Measurements from ENCODE around the gene WASF2. TPM values are rescaled to one million over a fixed set of nuclear protein-coding genes. Genes with fewer than 3 reads are reported as not detected.

Gene WASF2
- total RNA-seq, 4 donors from 2014 or later, result 53.8 to 76.6 (median 70.3) TPM

- no peak overlapping the region for H3K4me3 ChIP-seq (ENCODE audit: low read depth, poor library complexity, severe bottlenecking)
- DNase-seq (ENCODE audit: low spot score in 2 of 2), result no peak
- no peak for TF ChIP-seq POLR2A (IDR thresholded peaks at IDR 0.05)
- TF ChIP-seq CTCF (IDR thresholded peaks at IDR 0.05), result no peak
- intact Hi-C loops (cut with DNase I; ENCODE audit: low total_unique reads), result no loop called here
- 79 to 80% methylated on average over 7 of the region's 7 CpGs for WGBS, 2 donors
Observed at GRCh38 chr1:27518808-27519207, 28.8 kb upstream of the WASF2 start.

- intact Hi-C loops (cut with DNase I; ENCODE audit: low total_unique reads), result no loop called here
- no peak for TF ChIP-seq CTCF (IDR thresholded peaks at IDR 0.05)
- no peak for TF ChIP-seq POLR2A (IDR thresholded peaks at IDR 0.05)
- no peak for DNase-seq (ENCODE audit: low spot score in 2 of 2)
- no peak overlapping the region for H3K4me3 ChIP-seq (ENCODE audit: low read depth, poor library complexity, severe bottlenecking)
- WGBS, 2 donors, result 48 to 58% methylated on average over 21 of the region's 21 CpGs
Observed at GRCh38 chr1:27517907-27518718, 28.1 kb upstream of the WASF2 start.

GRCh38 chr1:27517301-27517700 lies 27.3 kb upstream of the WASF2 start:
- TF ChIP-seq CTCF (IDR thresholded peaks at IDR 0.05), result no peak
- no peak for TF ChIP-seq POLR2A (IDR thresholded peaks at IDR 0.05)
- DNase-seq (ENCODE audit: low spot score in 2 of 2), result no peak
- H3K4me3 ChIP-seq (ENCODE audit: low read depth, poor library complexity, severe bottlenecking), result no peak overlapping the region
- 39 to 45% methylated on average over 2 of the region's 2 CpGs for WGBS, 2 donors
- intact Hi-C loops (cut with DNase I; ENCODE audit: low total_unique reads), result no loop called here

DNA sequence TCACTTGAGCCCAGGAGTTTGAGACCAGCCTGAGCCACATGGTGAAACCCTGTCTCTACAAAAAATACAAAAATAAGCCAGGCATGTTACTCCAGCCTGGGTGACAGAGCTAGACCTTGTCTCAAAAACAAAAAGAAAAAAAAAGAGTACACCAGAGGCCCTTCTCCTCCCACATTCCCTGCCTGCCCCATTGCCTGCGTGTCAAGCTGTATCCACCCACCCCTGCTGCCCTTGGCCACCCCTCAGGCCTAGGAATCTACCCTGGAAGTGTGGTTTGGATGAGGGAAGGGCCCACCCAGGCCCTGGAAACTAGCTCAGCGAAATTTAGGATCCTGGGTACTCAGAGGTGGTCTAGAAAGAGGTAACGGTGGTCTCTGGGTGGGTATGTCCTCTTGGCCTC lies 25.7 kb upstream of the WASF2 start:
- no peak for DNase-seq (ENCODE audit: low spot score in 2 of 2)
- TF ChIP-seq POLR2A (IDR thresholded peaks at IDR 0.05), result no peak
- TF ChIP-seq CTCF (IDR thresholded peaks at IDR 0.05), result no peak
- no peak overlapping the region for H3K4me3 ChIP-seq (ENCODE audit: low read depth, poor library complexity, severe bottlenecking)
- 61 to 68% methylated on average over 3 of the region's 3 CpGs for WGBS, 2 donors
- intact Hi-C loops (cut with DNase I; ENCODE audit: low total_unique reads), result no loop called here

GRCh38 chr1:27513958-27514357 lies 24.0 kb upstream of the WASF2 start:
- no peak overlapping the region for H3K4me3 ChIP-seq (ENCODE audit: low read depth, poor library complexity, severe bottlenecking)
- WGBS, 2 donors, result 37 to 44% methylated on average over 6 to 7 of the region's 7 CpGs
- no peak for DNase-seq (ENCODE audit: low spot score in 2 of 2)
- intact Hi-C loops (cut with DNase I; ENCODE audit: low total_unique reads), result no loop called here
- TF ChIP-seq CTCF (IDR thresholded peaks at IDR 0.05) (no peak), POLR2A (IDR thresholded peaks at IDR 0.05) (no peak)

DNA sequence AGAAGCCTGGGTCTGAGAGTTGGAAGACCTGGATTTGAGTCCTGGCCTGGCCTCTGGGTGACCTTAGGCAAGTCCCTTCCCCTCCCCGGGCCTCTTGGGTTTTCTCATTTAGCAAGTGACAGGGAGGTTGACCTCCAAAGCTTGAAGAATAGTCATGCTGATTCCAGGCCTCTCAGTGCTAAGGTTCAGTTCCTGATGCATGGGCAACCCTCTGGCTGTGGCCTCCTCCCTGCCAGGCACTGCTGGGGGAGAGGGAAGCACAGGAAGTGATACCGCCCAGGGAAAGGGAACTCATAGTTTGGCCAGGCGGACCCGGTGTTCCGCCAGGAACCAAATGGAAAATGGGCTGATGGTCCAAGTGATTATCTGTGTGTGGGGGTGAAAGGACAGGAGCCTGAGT lies 23.6 kb upstream of the WASF2 start:
- intact Hi-C loops (cut with DNase I; ENCODE audit: low total_unique reads), result no loop called here
- H3K4me3 ChIP-seq (ENCODE audit: low read depth, poor library complexity, severe bottlenecking), result no peak overlapping the region
- TF ChIP-seq POLR2A (IDR thresholded peaks at IDR 0.05), result no peak
- no peak for TF ChIP-seq CTCF (IDR thresholded peaks at IDR 0.05)
- DNase-seq (ENCODE audit: low spot score in 2 of 2), result no peak
- WGBS, 2 donors, result 43 to 62% methylated on average over 5 of the region's 5 CpGs
